HL-60 (cell line): ENCODE results near the gene BLOC1S4.

Experiments
- CTCF ChIP-seq: IDR thresholded peaks from one replicate; pipeline ENCODE4 v1.5.1; 2011; ENCODE audit warnings: low read length, control low read depth, inconsistent platforms; ENCODE audit not compliant: insufficient read depth
- GABPA ChIP-seq: IDR thresholded peaks from 2 replicates; pipeline ENCODE4 v1.6.1; 2012; ENCODE audit warnings: low read depth
- REST ChIP-seq: IDR thresholded peaks from 2 replicates; pipeline ENCODE4 v1.6.1; 2012; ENCODE audit warnings: low read depth; ENCODE audit not compliant: insufficient replicate concordance
- SPI1 ChIP-seq: IDR thresholded peaks from 2 replicates; pipeline ENCODE4 v1.6.1; 2012; ENCODE audit warnings: low read depth, mild to moderate bottlenecking, borderline replicate concordance

GRCh38 chr4:6727943-6728250 is 11.9 kb downstream of the BLOC1S4 start:
- no peak for TF ChIP-seq CTCF
- no peak for TF ChIP-seq GABPA
- TF ChIP-seq REST = no peak
- no peak for TF ChIP-seq SPI1
